Measurements from ENCODE around the gene DAPK1. TPM values are rescaled to one million over a fixed set of nuclear protein-coding genes. Genes with fewer than 3 reads are reported as not detected.

The DAPK1 gene
- total and polyA plus RNA-seq, 8 donors, result 78.2 to 242 (median 215) TPM

DNA sequence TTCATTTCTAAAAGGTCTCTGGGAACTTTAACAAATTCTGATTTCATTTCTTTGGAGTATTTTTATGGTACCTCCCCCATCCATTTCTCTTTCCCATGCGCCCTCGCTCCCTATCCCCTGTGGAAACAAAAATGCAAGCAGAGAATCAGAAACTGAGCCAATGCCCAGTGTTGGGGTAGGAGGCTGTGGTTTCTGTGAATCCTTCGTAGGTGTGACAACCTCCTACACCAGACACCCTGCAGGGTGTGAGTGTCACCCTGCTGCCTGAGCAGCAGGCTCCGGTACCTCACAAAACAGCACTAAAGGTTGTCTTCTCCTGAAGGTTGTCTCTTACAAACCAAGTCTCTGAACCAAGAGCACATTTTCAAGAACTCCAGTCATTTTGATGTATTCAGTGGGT, 124.4 kb downstream of the DAPK1 start:
- intact Hi-C loops (cut with DNase I), result no loop called here
- Histone ChIP-seq H3K27me3 (no peaks in the 10 kb centered on the region), H3K4me3 (no peak overlapping the region), H3K4me1 (peaks cover 0 to 10% of the 10 kb centered on the region in 2 donors), H3K27ac (no peak overlapping the region), H3K9me3 (no peaks in the 10 kb centered on the region), H3K36me3 (peaks cover 0 to 11% of the 10 kb centered on the region in 2 donors)
- ATAC-seq, result no peak
- DNase-seq, result no peak
- TF ChIP-seq, protein P1, sequence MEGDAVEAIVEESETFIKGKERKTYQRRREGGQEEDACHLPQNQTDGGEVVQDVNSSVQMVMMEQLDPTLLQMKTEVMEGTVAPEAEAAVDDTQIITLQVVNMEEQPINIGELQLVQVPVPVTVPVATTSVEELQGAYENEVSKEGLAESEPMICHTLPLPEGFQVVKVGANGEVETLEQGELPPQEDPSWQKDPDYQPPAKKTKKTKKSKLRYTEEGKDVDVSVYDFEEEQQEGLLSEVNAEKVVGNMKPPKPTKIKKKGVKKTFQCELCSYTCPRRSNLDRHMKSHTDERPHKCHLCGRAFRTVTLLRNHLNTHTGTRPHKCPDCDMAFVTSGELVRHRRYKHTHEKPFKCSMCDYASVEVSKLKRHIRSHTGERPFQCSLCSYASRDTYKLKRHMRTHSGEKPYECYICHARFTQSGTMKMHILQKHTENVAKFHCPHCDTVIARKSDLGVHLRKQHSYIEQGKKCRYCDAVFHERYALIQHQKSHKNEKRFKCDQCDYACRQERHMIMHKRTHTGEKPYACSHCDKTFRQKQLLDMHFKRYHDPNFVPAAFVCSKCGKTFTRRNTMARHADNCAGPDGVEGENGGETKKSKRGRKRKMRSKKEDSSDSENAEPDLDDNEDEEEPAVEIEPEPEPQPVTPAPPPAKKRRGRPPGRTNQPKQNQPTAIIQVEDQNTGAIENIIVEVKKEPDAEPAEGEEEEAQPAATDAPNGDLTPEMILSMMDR (IDR thresholded peaks at IDR 0.05), result no peak

DNA sequence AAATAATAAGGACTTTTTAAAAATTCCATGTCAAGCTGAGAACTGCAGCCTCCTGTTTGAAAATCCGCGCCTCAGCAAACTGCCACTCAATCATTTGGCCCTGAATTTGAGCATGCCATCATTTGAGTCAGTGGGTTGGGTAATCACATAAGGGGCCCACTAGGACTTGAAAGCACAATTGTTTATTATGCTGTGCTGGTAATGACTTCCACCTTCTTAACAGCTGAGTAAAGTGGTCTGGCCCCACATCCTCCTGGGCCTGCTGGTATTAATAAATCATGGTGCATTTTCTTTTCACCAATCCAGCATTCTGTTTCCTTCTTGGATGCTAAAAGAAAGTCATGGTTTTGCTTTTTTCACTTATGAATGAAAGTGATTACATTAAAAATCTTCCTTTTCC, 125.3 kb downstream of the DAPK1 start:
- no peaks in the 10 kb centered on the region for H3K27me3 ChIP-seq
- H3K9me3 ChIP-seq, result no peaks in the 10 kb centered on the region
- ATAC-seq, result no peak
- H3K36me3 ChIP-seq, result peaks cover 0 to 11% of the 10 kb centered on the region in 2 donors
- no peak overlapping the region for H3K4me3 ChIP-seq
- H3K4me1 ChIP-seq, result peaks cover 0 to 8% of the 10 kb centered on the region in 2 donors
- intact Hi-C loops (cut with DNase I), result no loop called here
- no peak overlapping the region for H3K27ac ChIP-seq
- TF ChIP-seq, protein P1 (IDR thresholded peaks at IDR 0.05), result no peak
- DNase-seq, result no peak

DNA sequence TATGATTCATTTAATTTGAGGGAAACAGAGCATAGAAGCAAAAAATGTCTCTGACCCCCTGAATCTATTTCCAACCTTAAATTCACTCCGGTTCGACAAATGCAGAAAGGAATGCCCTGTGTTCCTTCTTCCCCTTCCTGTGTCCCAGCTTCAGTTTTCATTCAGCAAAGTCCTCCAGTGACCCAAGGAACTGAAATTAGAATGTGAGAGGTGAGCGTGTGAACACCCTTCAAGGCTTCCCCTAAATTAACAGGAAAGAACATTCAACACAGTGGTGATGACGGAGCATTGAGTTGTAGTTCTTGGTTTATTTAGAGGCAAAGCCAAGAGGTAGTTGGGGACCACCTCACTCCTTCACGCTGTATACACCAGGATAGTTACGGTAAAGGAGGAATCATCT, 130.7 kb downstream of the DAPK1 start:
- peaks cover 0 to 6% of the 10 kb centered on the region in 2 donors for H3K36me3 ChIP-seq
- H3K27me3 ChIP-seq, result no peaks in the 10 kb centered on the region
- intact Hi-C loops (cut with DNase I), result no loop called here
- no peak for ATAC-seq
- no peaks in the 10 kb centered on the region for H3K9me3 ChIP-seq
- H3K4me1 ChIP-seq, result peaks cover 0 to 23% of the 10 kb centered on the region in 2 donors
- DNase-seq, result no peak
- H3K27ac ChIP-seq, result no peak overlapping the region
- H3K4me3 ChIP-seq, result no peak overlapping the region
- TF ChIP-seq, protein P1 (IDR thresholded peaks at IDR 0.05), result no peak

DNA sequence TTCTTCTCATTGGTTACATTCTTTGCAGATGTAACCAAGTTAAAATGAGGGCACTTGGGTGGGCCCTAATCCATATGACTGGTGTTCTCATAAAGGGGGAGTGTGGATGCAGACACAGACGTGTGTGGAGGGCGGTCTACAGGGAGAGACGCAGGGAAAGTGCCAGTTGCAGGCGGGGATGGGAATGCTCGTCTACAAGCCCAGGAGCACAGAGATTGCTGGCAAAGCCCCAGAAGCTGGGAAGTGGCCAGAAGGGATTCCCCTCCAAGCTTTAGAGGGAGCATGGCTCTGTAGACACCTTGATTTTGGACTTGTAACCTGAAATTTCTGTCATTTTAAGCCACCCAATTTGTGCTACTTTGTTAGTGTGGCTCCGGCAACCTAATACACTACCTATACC, 131.4 kb downstream of the DAPK1 start:
- TF ChIP-seq, protein P1 (IDR thresholded peaks at IDR 0.05), result no peak
- no peak overlapping the region for H3K27ac ChIP-seq
- peaks cover 0 to 23% of the 10 kb centered on the region in 2 donors for H3K4me1 ChIP-seq
- peaks cover 0 to 4% of the 10 kb centered on the region in 2 donors for H3K36me3 ChIP-seq
- no peaks in the 10 kb centered on the region for H3K9me3 ChIP-seq
- no peak overlapping the region for H3K4me3 ChIP-seq
- ATAC-seq, result no peak
- intact Hi-C loops (cut with DNase I), result no loop called here
- H3K27me3 ChIP-seq, result no peaks in the 10 kb centered on the region
- DNase-seq, result no peak

DNA sequence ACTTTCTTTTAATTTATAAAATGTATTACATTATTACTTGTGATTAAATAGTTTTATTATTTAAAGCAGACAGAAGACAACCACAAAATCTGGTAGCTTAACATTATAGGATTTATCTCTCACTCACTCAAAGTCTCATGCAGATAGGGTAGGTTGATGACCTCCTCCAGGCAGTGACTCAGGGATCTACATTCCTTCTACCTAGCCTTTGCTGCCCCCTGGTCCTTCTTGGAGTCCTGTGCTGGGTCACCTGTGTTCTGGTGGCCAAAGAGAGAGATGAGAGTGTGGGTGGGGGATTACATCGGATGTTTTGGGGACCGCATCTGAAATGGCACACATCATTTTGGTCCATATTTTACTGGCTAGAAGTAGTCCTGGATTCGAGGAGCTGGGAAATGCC, 132.6 kb downstream of the DAPK1 start:
- H3K4me1 ChIP-seq, result peaks cover 0 to 23% of the 10 kb centered on the region in 2 donors
- ATAC-seq, result no peak
- DNase-seq, result no peak
- H3K27me3 ChIP-seq, result no peaks in the 10 kb centered on the region
- intact Hi-C loops (cut with DNase I), result no loop called here
- no peak overlapping the region for H3K27ac ChIP-seq
- H3K4me3 ChIP-seq, result no peak overlapping the region
- H3K9me3 ChIP-seq, result no peaks in the 10 kb centered on the region
- TF ChIP-seq, protein P1 (IDR thresholded peaks at IDR 0.05), result no peak
- peaks cover 0 to 12% of the 10 kb centered on the region in 2 donors for H3K36me3 ChIP-seq
